Measurements from ENCODE around the gene ACER1.
"Not testable (repeated sequence)": the region's sequence is repeated elsewhere in the genome, so short reads cannot be mapped to it uniquely, and the experiment has no call there.

Gene ACER1

GRCh38 chr19:6373813-6374108 lies 40.3 kb upstream of the ACER1 start:
- peak overlapping the region; percentile 46 for H3K4me3 ChIP-seq (ENCODE audit: extremely low read depth, insufficient read depth, low read length, poor library complexity, severe bottlenecking)
- peaks cover 30% of the 10 kb centered on the region for H3K36me3 ChIP-seq (ENCODE audit: control insufficient read depth, insufficient read depth, low read length)
- H3K4me1 ChIP-seq (ENCODE audit: control insufficient read depth, insufficient read depth, low read length, poor library complexity, severe bottlenecking) = peaks cover 5% of the 10 kb centered on the region
- peak overlapping the region; percentile 64 for H3K27ac ChIP-seq (ENCODE audit: low read depth, low read length, severe bottlenecking)
- H3K9me3 ChIP-seq (ENCODE audit: control insufficient read depth, low read length) = no peaks in the 10 kb centered on the region
- 20 to 25% methylated on average over 4 of the region's 5 CpGs for WGBS, 2 experiments (ENCODE audit: insufficient coverage in 2 of 2)

GRCh38 chr19:6373096-6373812 lies 39.8 kb upstream of the ACER1 start:
- H3K27ac ChIP-seq (ENCODE audit: low read depth, low read length, severe bottlenecking) = peak overlapping the region; percentile 99
- H3K36me3 ChIP-seq (ENCODE audit: control insufficient read depth, insufficient read depth, low read length) = peaks cover 32% of the 10 kb centered on the region
- peak overlapping the region; percentile 88 for H3K4me3 ChIP-seq (ENCODE audit: extremely low read depth, insufficient read depth, low read length, poor library complexity, severe bottlenecking)
- H3K4me1 ChIP-seq (ENCODE audit: control insufficient read depth, insufficient read depth, low read length, poor library complexity, severe bottlenecking) = peaks cover 5% of the 10 kb centered on the region
- H3K9me3 ChIP-seq (ENCODE audit: control insufficient read depth, low read length) = no peaks in the 10 kb centered on the region
- 2% methylated on average over 13 to 25 of the region's 53 CpGs for WGBS, 2 experiments (ENCODE audit: insufficient coverage in 2 of 2)

GRCh38 chr19:6372594-6373095 lies 39.2 kb upstream of the ACER1 start, which contains the start of gene ALKBH7:
ALKBH7 (plus strand) TSS chr19:6372794; CDS start chr19:6372821, 27 bp downstream.
- Histone ChIP-seq H3K36me3 (ENCODE audit: control insufficient read depth, insufficient read depth, low read length) (peaks cover 38% of the 10 kb centered on the region), H3K4me1 (ENCODE audit: control insufficient read depth, insufficient read depth, low read length, poor library complexity, severe bottlenecking) (peaks cover 5% of the 10 kb centered on the region), H3K9me3 (ENCODE audit: control insufficient read depth, low read length) (no peaks in the 10 kb centered on the region), H3K4me3 (ENCODE audit: extremely low read depth, insufficient read depth, low read length, poor library complexity, severe bottlenecking) (peak within 1 kb of the TSS; percentile 88), H3K27ac (ENCODE audit: low read depth, low read length, severe bottlenecking) (peak within 1 kb of the TSS; percentile 99)
- 0% methylated on average over 29 to 45 of the region's 47 CpGs for WGBS, 2 experiments (ENCODE audit: insufficient coverage in 2 of 2)

- WGBS, 2 experiments (ENCODE audit: insufficient coverage in 2 of 2) = 98 to 100% methylated on average over 13 to 21 of the region's 21 CpGs
- peaks cover 7% of the 10 kb centered on the region for H3K4me1 ChIP-seq (ENCODE audit: control insufficient read depth, insufficient read depth, low read length, poor library complexity, severe bottlenecking)
- H3K4me3 ChIP-seq (ENCODE audit: extremely low read depth, insufficient read depth, low read length, poor library complexity, severe bottlenecking) = no peak overlapping the region
- peaks cover 57% of the 10 kb centered on the region for H3K36me3 ChIP-seq (ENCODE audit: control insufficient read depth, insufficient read depth, low read length)
- no peaks in the 10 kb centered on the region for H3K9me3 ChIP-seq (ENCODE audit: control insufficient read depth, low read length)
- H3K27ac ChIP-seq (ENCODE audit: low read depth, low read length, severe bottlenecking) = no peak overlapping the region
Observed at GRCh38 chr19:6364353-6364752, 30.9 kb upstream of the ACER1 start.

GRCh38 chr19:6362351-6362801 lies 29.0 kb upstream of the ACER1 start:
- WGBS, 2 experiments (ENCODE audit: insufficient coverage in 2 of 2) = 65 to 66% methylated on average over 11 of the region's 11 CpGs
- peak overlapping the region; percentile 74 for H3K4me3 ChIP-seq (ENCODE audit: extremely low read depth, insufficient read depth, low read length, poor library complexity, severe bottlenecking)
- H3K27ac ChIP-seq (ENCODE audit: low read depth, low read length, severe bottlenecking) = no peak overlapping the region
- H3K36me3 ChIP-seq (ENCODE audit: control insufficient read depth, insufficient read depth, low read length) = peaks cover 38% of the 10 kb centered on the region
- H3K4me1 ChIP-seq (ENCODE audit: control insufficient read depth, insufficient read depth, low read length, poor library complexity, severe bottlenecking) = peaks cover 7% of the 10 kb centered on the region
- H3K9me3 ChIP-seq (ENCODE audit: control insufficient read depth, low read length) = no peaks in the 10 kb centered on the region

GRCh38 chr19:6362027-6362350 lies 28.6 kb upstream of the ACER1 start:
- H3K27ac ChIP-seq (ENCODE audit: low read depth, low read length, severe bottlenecking) = no peak overlapping the region
- WGBS, 2 experiments (ENCODE audit: insufficient coverage in 2 of 2) = 0 to 2% methylated on average over 4 to 7 of the region's 7 CpGs
- H3K4me3 ChIP-seq (ENCODE audit: extremely low read depth, insufficient read depth, low read length, poor library complexity, severe bottlenecking) = peak overlapping the region; percentile 74
- peaks cover 34% of the 10 kb centered on the region for H3K36me3 ChIP-seq (ENCODE audit: control insufficient read depth, insufficient read depth, low read length)
- H3K9me3 ChIP-seq (ENCODE audit: control insufficient read depth, low read length) = no peaks in the 10 kb centered on the region
- peaks cover 7% of the 10 kb centered on the region for H3K4me1 ChIP-seq (ENCODE audit: control insufficient read depth, insufficient read depth, low read length, poor library complexity, severe bottlenecking)

GRCh38 chr19:6360857-6361216 lies 27.4 kb upstream of the ACER1 start:
- peaks cover 23% of the 10 kb centered on the region for H3K36me3 ChIP-seq (ENCODE audit: control insufficient read depth, insufficient read depth, low read length)
- WGBS, 2 experiments (ENCODE audit: insufficient coverage in 2 of 2) = 89 to 96% methylated on average over 5 to 10 of the region's 10 CpGs
- H3K4me1 ChIP-seq (ENCODE audit: control insufficient read depth, insufficient read depth, low read length, poor library complexity, severe bottlenecking); H3K9me3 ChIP-seq (ENCODE audit: control insufficient read depth, low read length); H3K27ac ChIP-seq (ENCODE audit: low read depth, low read length, severe bottlenecking): not testable (repeated sequence)
- H3K4me3 ChIP-seq (ENCODE audit: extremely low read depth, insufficient read depth, low read length, poor library complexity, severe bottlenecking) = peak overlapping the region; percentile 74

GRCh38 chr19:6360445-6360844 lies 27.0 kb upstream of the ACER1 start:
- WGBS, 2 experiments (ENCODE audit: insufficient coverage in 2 of 2) = 80 to 96% methylated on average over 1 to 10 of the region's 12 CpGs
- H3K9me3 ChIP-seq (ENCODE audit: control insufficient read depth, low read length); H3K4me3 ChIP-seq (ENCODE audit: extremely low read depth, insufficient read depth, low read length, poor library complexity, severe bottlenecking); H3K27ac ChIP-seq (ENCODE audit: low read depth, low read length, severe bottlenecking); H3K4me1 ChIP-seq (ENCODE audit: control insufficient read depth, insufficient read depth, low read length, poor library complexity, severe bottlenecking): not testable (repeated sequence)
- peaks cover 19% of the 10 kb centered on the region for H3K36me3 ChIP-seq (ENCODE audit: control insufficient read depth, insufficient read depth, low read length)

- H3K27ac ChIP-seq (ENCODE audit: low read depth, low read length, severe bottlenecking) = no peak overlapping the region
- H3K36me3 ChIP-seq (ENCODE audit: control insufficient read depth, insufficient read depth, low read length) = peaks cover 14% of the 10 kb centered on the region
- H3K4me3 ChIP-seq (ENCODE audit: extremely low read depth, insufficient read depth, low read length, poor library complexity, severe bottlenecking) = no peak overlapping the region
- peaks cover 7% of the 10 kb centered on the region for H3K4me1 ChIP-seq (ENCODE audit: control insufficient read depth, insufficient read depth, low read length, poor library complexity, severe bottlenecking)
- no peaks in the 10 kb centered on the region for H3K9me3 ChIP-seq (ENCODE audit: control insufficient read depth, low read length)
- WGBS, 2 experiments (ENCODE audit: insufficient coverage in 2 of 2) = 84 to 85% methylated on average over 2 to 4 of the region's 5 CpGs
Observed at GRCh38 chr19:6359568-6360341, 26.3 kb upstream of the ACER1 start.

GRCh38 chr19:6358003-6358402 lies 24.6 kb upstream of the ACER1 start:
- WGBS, 2 experiments (ENCODE audit: insufficient coverage in 2 of 2) = 73 to 77% methylated on average over 4 to 7 of the region's 9 CpGs
- H3K36me3 ChIP-seq (ENCODE audit: control insufficient read depth, insufficient read depth, low read length) = peaks cover 2% of the 10 kb centered on the region
- H3K4me3 ChIP-seq (ENCODE audit: extremely low read depth, insufficient read depth, low read length, poor library complexity, severe bottlenecking) = no peak overlapping the region
- H3K27ac ChIP-seq (ENCODE audit: low read depth, low read length, severe bottlenecking) = no peak overlapping the region
- no peaks in the 10 kb centered on the region for H3K9me3 ChIP-seq (ENCODE audit: control insufficient read depth, low read length)
- peaks cover 7% of the 10 kb centered on the region for H3K4me1 ChIP-seq (ENCODE audit: control insufficient read depth, insufficient read depth, low read length, poor library complexity, severe bottlenecking)

GRCh38 chr19:6357174-6357573 lies 23.8 kb upstream of the ACER1 start:
- H3K4me3 ChIP-seq (ENCODE audit: extremely low read depth, insufficient read depth, low read length, poor library complexity, severe bottlenecking) = no peak overlapping the region
- no peaks in the 10 kb centered on the region for H3K4me1 ChIP-seq (ENCODE audit: control insufficient read depth, insufficient read depth, low read length, poor library complexity, severe bottlenecking)
- H3K27ac ChIP-seq (ENCODE audit: low read depth, low read length, severe bottlenecking) = no peak overlapping the region
- WGBS, 2 experiments (ENCODE audit: insufficient coverage in 2 of 2) = 93 to 97% methylated on average over 13 of the region's 14 CpGs
- H3K9me3 ChIP-seq (ENCODE audit: control insufficient read depth, low read length) = no peaks in the 10 kb centered on the region
- H3K36me3 ChIP-seq (ENCODE audit: control insufficient read depth, insufficient read depth, low read length) = no peaks in the 10 kb centered on the region
